HUES6 (cell line): ENCODE measurements around the gene VOPP1.

Experiments
- H3K27ac ChIP-seq: 2 replicates; pipeline ENCODE4 v1.7.0; 2013; ENCODE audit warnings: low read depth, mild to moderate bottlenecking, low read length, inconsistent platforms
- H3K27me3 ChIP-seq: 2 replicates; pipeline ENCODE4 v1.6.1; 2013; ENCODE audit warnings: low read length; ENCODE audit not compliant: control insufficient read depth, insufficient read depth
- H3K36me3 ChIP-seq: 2 replicates; pipeline ENCODE4 v1.6.1; 2013; ENCODE audit warnings: low read length; ENCODE audit not compliant: control insufficient read depth, insufficient read depth
- H3K4me1 ChIP-seq: 2 replicates; pipeline ENCODE4 v1.6.1; 2013; ENCODE audit warnings: low read length; ENCODE audit not compliant: control insufficient read depth, insufficient read depth
- H3K4me3 ChIP-seq: 2 replicates; pipeline ENCODE4 v1.5.1; 2013; ENCODE audit warnings: low read depth, low read length
- H3K9ac ChIP-seq: one replicate; pipeline ENCODE4 v1.6.1; 2013; ENCODE audit warnings: mild to moderate bottlenecking, low read length
- H3K9me3 ChIP-seq: 2 replicates; pipeline ENCODE4 v1.6.1; 2013; ENCODE audit warnings: low read depth, low read length; ENCODE audit not compliant: control insufficient read depth, insufficient read depth

Gene VOPP1

GRCh38 chr7:55527307-55527706 is 45.0 kb downstream of the VOPP1 start:
- no peaks in the 10 kb centered on the region for H3K27me3 ChIP-seq
- no peaks in the 10 kb centered on the region for H3K36me3 ChIP-seq
- no peak overlapping the region for H3K4me3 ChIP-seq
- H3K9me3 ChIP-seq = no peaks in the 10 kb centered on the region
- no peak overlapping the region for H3K27ac ChIP-seq
- H3K4me1 ChIP-seq = peaks cover 23% of the 10 kb centered on the region
- H3K9ac ChIP-seq = no peak overlapping the region

GRCh38 chr7:55526770-55527169 is 45.5 kb downstream of the VOPP1 start:
- Histone ChIP-seq H3K9me3 (no peaks in the 10 kb centered on the region), H3K4me1 (peaks cover 25% of the 10 kb centered on the region), H3K27ac (no peak overlapping the region), H3K9ac (no peak overlapping the region), H3K27me3 (no peaks in the 10 kb centered on the region), H3K36me3 (no peaks in the 10 kb centered on the region), H3K4me3 (no peak overlapping the region)

- H3K27me3 ChIP-seq = no peaks in the 10 kb centered on the region
- no peak overlapping the region for H3K27ac ChIP-seq
- H3K9ac ChIP-seq = no peak overlapping the region
- no peaks in the 10 kb centered on the region for H3K9me3 ChIP-seq
- H3K4me3 ChIP-seq = no peak overlapping the region
- peaks cover 28% of the 10 kb centered on the region for H3K4me1 ChIP-seq
- H3K36me3 ChIP-seq = no peaks in the 10 kb centered on the region
Observed at GRCh38 chr7:55526329-55526728, 46.0 kb downstream of the VOPP1 start.

- Histone ChIP-seq H3K36me3 (peaks cover 6% of the 10 kb centered on the region; the same call in 1 of the 2 replicates), H3K27me3 (no peaks in the 10 kb centered on the region), H3K4me1 (peaks cover 23% of the 10 kb centered on the region), H3K27ac (no peak overlapping the region), H3K9me3 (no peaks in the 10 kb centered on the region), H3K9ac (no peak overlapping the region), H3K4me3 (no peak overlapping the region)
Observed at GRCh38 chr7:55524558-55525310, 47.6 kb downstream of the VOPP1 start.

- H3K9me3 ChIP-seq = no peaks in the 10 kb centered on the region
- H3K36me3 ChIP-seq = peaks cover 16% of the 10 kb centered on the region
- no peak overlapping the region for H3K4me3 ChIP-seq
Observed at GRCh38 chr7:55523366-55523765, 48.9 kb downstream of the VOPP1 start.

GRCh38 chr7:55521917-55522902 is 50.1 kb downstream of the VOPP1 start:
- H3K4me3 ChIP-seq = no peak overlapping the region
- no peaks in the 10 kb centered on the region for H3K9me3 ChIP-seq
- H3K36me3 ChIP-seq = peaks cover 28% of the 10 kb centered on the region
- H3K4me1 ChIP-seq = peaks cover 24% of the 10 kb centered on the region
- no peaks in the 10 kb centered on the region for H3K27me3 ChIP-seq
- no peak overlapping the region for H3K9ac ChIP-seq
- H3K27ac ChIP-seq = no peak overlapping the region

More at GRCh38 chr7:55523366-55523765, 48.9 kb downstream of the VOPP1 start:
- Histone ChIP-seq H3K9ac (no peak overlapping the region), H3K27me3 (no peaks in the 10 kb centered on the region), H3K4me1 (peaks cover 28% of the 10 kb centered on the region), H3K27ac (no peak overlapping the region)

GRCh38 chr7:55521512-55521911 is 50.8 kb downstream of the VOPP1 start:
- Histone ChIP-seq H3K9me3 (no peaks in the 10 kb centered on the region), H3K27me3 (no peaks in the 10 kb centered on the region), H3K4me3 (no peak overlapping the region), H3K36me3 (peaks cover 30% of the 10 kb centered on the region), H3K27ac (no peak overlapping the region), H3K4me1 (peaks cover 19% of the 10 kb centered on the region), H3K9ac (no peak overlapping the region)

GRCh38 chr7:55520426-55521140 is 51.7 kb downstream of the VOPP1 start:
- H3K27ac ChIP-seq = no peak overlapping the region
- no peak overlapping the region for H3K4me3 ChIP-seq
- peaks cover 37% of the 10 kb centered on the region for H3K36me3 ChIP-seq
- peaks cover 20% of the 10 kb centered on the region for H3K4me1 ChIP-seq
- no peak overlapping the region for H3K9ac ChIP-seq
- H3K9me3 ChIP-seq = no peaks in the 10 kb centered on the region
- H3K27me3 ChIP-seq = no peaks in the 10 kb centered on the region

GRCh38 chr7:55518836-55519235 is 53.5 kb downstream of the VOPP1 start:
- Histone ChIP-seq H3K27ac (no peak overlapping the region), H3K36me3 (peaks cover 49% of the 10 kb centered on the region), H3K9me3 (no peaks in the 10 kb centered on the region), H3K4me3 (no peak overlapping the region), H3K4me1 (peaks cover 16% of the 10 kb centered on the region), H3K9ac (no peak overlapping the region), H3K27me3 (no peaks in the 10 kb centered on the region)

GRCh38 chr7:55517936-55518689 is 54.2 kb downstream of the VOPP1 start:
- Histone ChIP-seq H3K36me3 (peaks cover 51% of the 10 kb centered on the region), H3K4me3 (no peak overlapping the region), H3K9ac (no peak overlapping the region), H3K4me1 (peaks cover 16% of the 10 kb centered on the region), H3K27me3 (no peaks in the 10 kb centered on the region), H3K27ac (no peak overlapping the region), H3K9me3 (no peaks in the 10 kb centered on the region)
